ENCODE measurements around the gene PIAS3.
A peak's percentile ranks its signal among the peaks of the same experiment; 100 is the strongest.
"Not testable (repeated sequence)": the region's sequence is repeated elsewhere in the genome, so short reads cannot be mapped to it uniquely, and the experiment has no call there.

Gene PIAS3

GRCh38 chr1:145845144-145845513, 13.8 kb downstream of the PIAS3 start:
- TF ChIP-seq, protein P1, sequence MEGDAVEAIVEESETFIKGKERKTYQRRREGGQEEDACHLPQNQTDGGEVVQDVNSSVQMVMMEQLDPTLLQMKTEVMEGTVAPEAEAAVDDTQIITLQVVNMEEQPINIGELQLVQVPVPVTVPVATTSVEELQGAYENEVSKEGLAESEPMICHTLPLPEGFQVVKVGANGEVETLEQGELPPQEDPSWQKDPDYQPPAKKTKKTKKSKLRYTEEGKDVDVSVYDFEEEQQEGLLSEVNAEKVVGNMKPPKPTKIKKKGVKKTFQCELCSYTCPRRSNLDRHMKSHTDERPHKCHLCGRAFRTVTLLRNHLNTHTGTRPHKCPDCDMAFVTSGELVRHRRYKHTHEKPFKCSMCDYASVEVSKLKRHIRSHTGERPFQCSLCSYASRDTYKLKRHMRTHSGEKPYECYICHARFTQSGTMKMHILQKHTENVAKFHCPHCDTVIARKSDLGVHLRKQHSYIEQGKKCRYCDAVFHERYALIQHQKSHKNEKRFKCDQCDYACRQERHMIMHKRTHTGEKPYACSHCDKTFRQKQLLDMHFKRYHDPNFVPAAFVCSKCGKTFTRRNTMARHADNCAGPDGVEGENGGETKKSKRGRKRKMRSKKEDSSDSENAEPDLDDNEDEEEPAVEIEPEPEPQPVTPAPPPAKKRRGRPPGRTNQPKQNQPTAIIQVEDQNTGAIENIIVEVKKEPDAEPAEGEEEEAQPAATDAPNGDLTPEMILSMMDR (conservative IDR thresholded peaks at IDR 0.05; ENCODE audit: low read depth, low read length): no peak
- Histone ChIP-seq H3K36me3 (ENCODE audit: insufficient read depth) (peaks cover 8% of the 10 kb centered on the region; the same call in 1 of the 2 replicates), H2AFZ (ENCODE audit: low read depth) (peak overlapping the region; percentile 82), H3K4me3 (IDR thresholded peaks at IDR 0.05; ENCODE audit: insufficient read depth, low read depth, low read length) (peak overlapping the region; percentile 99), H3K27ac (peak overlapping the region; percentile 11; the same call in 1 of the 2 replicates), H3K27me3 (ENCODE audit: insufficient read depth, low read depth) (no peaks in the 10 kb centered on the region), H3K4me2 (peak overlapping the region; percentile 61), H4K20me1 (ENCODE audit: insufficient read depth) (no peaks in the 10 kb centered on the region), H3K79me2 (ENCODE audit: insufficient read depth, low read depth) (no peaks in the 10 kb centered on the region), H3K9ac (peak overlapping the region; percentile 59; the same call in 1 of the 2 replicates), H3K4me1 (ENCODE audit: low read depth, poor library complexity, severe bottlenecking) (peaks cover 35% of the 10 kb centered on the region)

DNA sequence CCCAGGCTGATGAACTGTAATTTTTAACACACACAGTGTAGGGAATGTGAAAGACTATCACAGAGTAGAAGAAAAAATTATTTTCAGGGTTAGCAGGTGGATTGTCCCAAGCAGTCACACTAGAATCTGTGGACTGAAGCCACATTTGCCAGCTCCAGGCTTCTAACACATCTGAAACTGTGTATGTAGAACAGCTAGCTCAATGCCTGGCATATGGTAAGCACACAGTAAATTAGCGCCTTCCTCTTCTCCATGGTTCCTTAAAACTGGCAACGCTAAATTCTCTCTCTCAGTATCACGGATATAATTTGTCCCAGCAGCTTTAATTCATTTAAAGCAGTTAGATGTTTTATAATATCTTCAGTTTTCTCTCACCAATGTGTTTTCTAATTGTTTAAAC, 15.8 kb downstream of the PIAS3 start:
- peaks cover 24% of the 10 kb centered on the region; the same call in 1 of the 2 replicates for H3K36me3 ChIP-seq (ENCODE audit: insufficient read depth)
- peaks cover 35% of the 10 kb centered on the region for H3K4me1 ChIP-seq (ENCODE audit: low read depth, poor library complexity, severe bottlenecking)

GRCh38 chr1:145837656-145838055, 21.2 kb downstream of the PIAS3 start:
- no peak overlapping the region for H3K9ac ChIP-seq
- no peak overlapping the region for H3K27ac ChIP-seq
- H3K4me2 ChIP-seq: no peak overlapping the region
- no peaks in the 10 kb centered on the region for H3K79me2 ChIP-seq (ENCODE audit: insufficient read depth, low read depth)
- peaks cover 64% of the 10 kb centered on the region for H3K36me3 ChIP-seq (ENCODE audit: insufficient read depth)
- TF ChIP-seq, protein P1 (conservative IDR thresholded peaks at IDR 0.05; ENCODE audit: low read depth, low read length): no peak
- H3K4me1 ChIP-seq (ENCODE audit: low read depth, poor library complexity, severe bottlenecking): no peaks in the 10 kb centered on the region
- H2AFZ ChIP-seq (ENCODE audit: low read depth): no peak overlapping the region
- H3K4me3 ChIP-seq (IDR thresholded peaks at IDR 0.05; ENCODE audit: insufficient read depth, low read depth, low read length): no peak overlapping the region
- H4K20me1 ChIP-seq (ENCODE audit: insufficient read depth): no peaks in the 10 kb centered on the region
- H3K27me3 ChIP-seq (ENCODE audit: insufficient read depth, low read depth): no peaks in the 10 kb centered on the region

More for the DNA sequence above, 15.8 kb downstream of the PIAS3 start:
- Histone ChIP-seq H3K27me3 (ENCODE audit: insufficient read depth, low read depth) (no peaks in the 10 kb centered on the region), H3K9ac (no peak overlapping the region), H3K79me2 (ENCODE audit: insufficient read depth, low read depth) (no peaks in the 10 kb centered on the region), H3K4me2 (no peak overlapping the region), H3K27ac (no peak overlapping the region), H3K4me3 (IDR thresholded peaks at IDR 0.05; ENCODE audit: insufficient read depth, low read depth, low read length) (no peak overlapping the region), H2AFZ (ENCODE audit: low read depth) (no peak overlapping the region), H4K20me1 (ENCODE audit: insufficient read depth) (no peaks in the 10 kb centered on the region)
- TF ChIP-seq, protein P1 (conservative IDR thresholded peaks at IDR 0.05; ENCODE audit: low read depth, low read length): no peak

DNA sequence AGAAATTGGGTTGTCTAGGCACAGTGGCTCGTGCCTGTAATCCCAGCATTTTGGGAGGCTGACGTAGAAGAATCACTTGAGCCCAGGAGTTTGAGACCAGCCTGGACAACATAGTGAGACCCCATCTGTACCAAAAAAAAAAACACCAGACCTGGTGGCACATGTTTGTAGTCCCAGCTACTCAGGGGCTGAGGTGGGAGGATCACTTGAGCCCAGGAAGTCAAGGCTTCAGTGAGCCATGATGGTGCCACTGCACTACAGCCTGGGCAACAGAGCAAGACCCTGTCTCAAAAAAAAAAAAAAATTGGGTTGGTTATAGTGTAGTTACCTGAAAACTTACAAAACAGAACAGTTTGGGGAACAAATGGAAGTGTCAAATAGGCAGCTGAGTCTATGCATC, 28.1 kb downstream of the PIAS3 start:
- not testable (repeated sequence) for H2AFZ ChIP-seq (ENCODE audit: low read depth); H3K9ac ChIP-seq; H3K4me2 ChIP-seq; H3K4me3 ChIP-seq (IDR thresholded peaks at IDR 0.05; ENCODE audit: insufficient read depth, low read depth, low read length); H3K27ac ChIP-seq; H3K27me3 ChIP-seq (ENCODE audit: insufficient read depth, low read depth); H4K20me1 ChIP-seq (ENCODE audit: insufficient read depth)
- Histone ChIP-seq H3K36me3 (ENCODE audit: insufficient read depth) (peaks cover 58% of the 10 kb centered on the region), H3K79me2 (ENCODE audit: insufficient read depth, low read depth) (peaks cover 15% of the 10 kb centered on the region), H3K4me1 (ENCODE audit: low read depth, poor library complexity, severe bottlenecking) (peaks cover 33% of the 10 kb centered on the region)

DNA sequence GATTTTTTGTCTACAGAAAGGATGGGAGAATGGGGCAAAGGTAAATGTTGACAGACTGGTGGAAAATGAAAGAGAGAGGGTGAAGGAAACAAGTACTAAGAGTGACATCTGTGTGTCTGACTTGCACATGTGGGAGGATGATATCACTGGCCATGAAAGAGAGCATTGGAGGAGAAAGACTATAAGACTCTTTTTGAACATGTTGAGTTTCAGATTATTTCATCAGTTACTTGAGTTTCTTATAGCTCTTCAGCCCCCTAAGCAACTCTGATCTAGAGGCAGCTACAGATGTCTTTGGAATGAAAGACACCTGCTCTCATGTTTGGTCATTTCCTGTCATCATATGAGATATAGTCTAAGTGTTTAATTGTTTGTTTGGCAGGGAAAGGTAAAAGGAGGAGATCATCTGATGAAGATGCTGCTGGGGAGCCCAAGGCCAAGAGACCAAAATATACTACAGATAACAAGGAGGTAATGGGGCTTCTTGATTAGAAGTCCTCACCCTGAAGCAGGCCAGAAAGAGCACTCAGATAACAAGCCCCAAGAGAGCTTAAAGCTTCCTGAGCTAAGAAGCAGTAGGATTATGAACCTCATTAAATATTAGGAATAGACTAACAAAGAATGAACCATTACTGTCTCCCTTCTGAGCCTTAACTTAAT, 30.4 kb downstream of the PIAS3 start:
- Histone ChIP-seq H3K36me3 (ENCODE audit: insufficient read depth) (peaks cover 45% of the 10 kb centered on the region), H3K27ac (peak overlapping the region; percentile 0; the same call in 1 of the 2 replicates), H3K79me2 (ENCODE audit: insufficient read depth, low read depth) (peaks cover 33% of the 10 kb centered on the region), H3K4me3 (IDR thresholded peaks at IDR 0.05; ENCODE audit: insufficient read depth, low read depth, low read length) (no peak overlapping the region), H2AFZ (ENCODE audit: low read depth) (no peak overlapping the region), H3K27me3 (ENCODE audit: insufficient read depth, low read depth) (no peaks in the 10 kb centered on the region), H3K4me1 (ENCODE audit: low read depth, poor library complexity, severe bottlenecking) (peaks cover 45% of the 10 kb centered on the region), H3K9ac (no peak overlapping the region), H3K4me2 (peak overlapping the region; percentile 1; the same call in 1 of the 2 replicates), H4K20me1 (ENCODE audit: insufficient read depth) (no peaks in the 10 kb centered on the region)
- TF ChIP-seq, protein P1 (conservative IDR thresholded peaks at IDR 0.05; ENCODE audit: low read depth, low read length): no peak

All from KMS-11 (cell line).